Hepatocyte (in vitro differentiated cells): ENCODE results near the gene TACO1. TPM values are rescaled to one million over a fixed set of nuclear protein-coding genes. Genes with fewer than 3 reads are reported as not detected.

ENCODE experiments used
- DNase-seq: peaks from one replicate; pipeline ENCODE4 v3.0.0-alpha.2; 2016; ENCODE audit warnings: low spot score
- H2AFZ ChIP-seq: fragments of 200-600 bp; sonication (generic); 2 replicates; pipeline ENCODE4 v1.6.0; 2016; ENCODE audit warnings: antibody characterized with exemption, mild to moderate bottlenecking
- H3K27ac ChIP-seq: fragments of 200-600 bp; sonication (generic); 2 replicates; pipeline ENCODE4 v1.5.1; 2016; ENCODE audit warnings: mild to moderate bottlenecking
- H3K27me3 ChIP-seq: fragments of 200-600 bp; sonication (generic); 2 replicates; pipeline ENCODE4 v1.6.1; 2016
- H3K36me3 ChIP-seq: fragments of 200-600 bp; sonication (generic); replicated peaks from 2 replicates; pipeline ENCODE4 v1.5.1; 2016; ENCODE audit warnings: low read depth; ENCODE audit not compliant: insufficient read depth
- H3K4me1 ChIP-seq: fragments of 200-600 bp; sonication (generic); 2 replicates; pipeline ENCODE4 v1.5.1; 2016; ENCODE audit warnings: mild to moderate bottlenecking, moderate library complexity; ENCODE audit not compliant: insufficient read depth
- H3K4me2 ChIP-seq: fragments of 200-600 bp; sonication (generic); 2 replicates; pipeline ENCODE4 v1.6.0; 2016
- H3K4me3 ChIP-seq: fragments of 200-600 bp; sonication (generic); 2 replicates; pipeline ENCODE4 v1.5.1; 2016; ENCODE audit warnings: mild to moderate bottlenecking
- H3K79me2 ChIP-seq: fragments of 200-600 bp; sonication (generic); 2 replicates; pipeline ENCODE4 v1.6.0; 2017; ENCODE audit warnings: mild to moderate bottlenecking
- H3K9me2 ChIP-seq: fragments of 200-600 bp; sonication (generic); replicated peaks from 2 replicates; pipeline ENCODE4 v1.6.0; 2017; ENCODE audit warnings: mild to moderate bottlenecking; ENCODE audit not compliant: insufficient read depth
- H3K9me3 ChIP-seq: fragments of 200-600 bp; sonication (generic); 2 replicates; pipeline ENCODE4 v1.5.1; 2016; ENCODE audit warnings: low read depth, mild to moderate bottlenecking
- H4K20me1 ChIP-seq: fragments of 200-600 bp; sonication (generic); 2 replicates; pipeline ENCODE4 v1.6.0; 2016; ENCODE audit warnings: mild to moderate bottlenecking; ENCODE audit not compliant: insufficient read depth, poor library complexity, severe bottlenecking
- CTCF ChIP-seq: fragments of 200-600 bp; sonication (generic); IDR thresholded peaks from 2 replicates; pipeline ENCODE4 v1.5.1; 2016; ENCODE audit warnings: antibody characterized with exemption, mild to moderate bottlenecking; ENCODE audit not compliant: poor library complexity
- EZH2 ChIP-seq: fragments of 200-600 bp; sonication (generic); IDR thresholded peaks from 2 replicates; pipeline ENCODE4 v1.6.1; 2016; ENCODE audit warnings: antibody characterized with exemption, mild to moderate bottlenecking, borderline replicate concordance
- EZH2phosphoT487 ChIP-seq: fragments of 200-600 bp; sonication (generic); IDR thresholded peaks from one replicate; pipeline ENCODE4 v1.6.1; 2018; ENCODE audit warnings: antibody characterized with exemption, mild to moderate bottlenecking, low read depth, moderate library complexity; ENCODE audit not compliant: unreplicated experiment, severe bottlenecking
- WGBS: methylation state at CpG from one replicate; pipeline ENCODE4 v1.1.6; 2016; ENCODE audit warnings: low lambda C conversion rate; ENCODE audit errors: missing lambda C conversion rate; 5-methylcytosine and 5-hydroxymethylcytosine counted together
- polyA plus RNA-seq: library from polyadenylated mRNA; unstranded; fragments of >200 nt; fragmentation: Nextera tagmentation; extraction: Ambion mirVana; gene quantifications from 2 replicates; pipeline ENCODE4 v1.2.1, GENCODE V29; 2016
- total RNA-seq: library from RNA; depleted of rRNA; stranded (reverse); fragments of >200 nt; gene quantifications from 2 replicates; pipeline ENCODE4 v1.2.3, GENCODE V29; 2014

The TACO1 gene
- total and polyA plus RNA-seq, 2 experiments from 2014 or later: 20.2 to 32.2 TPM

- H3K4me1 ChIP-seq: no peaks in the 10 kb centered on the region
These were observed 39.3 kb downstream of the TACO1 start for GRCh38 chr17:63640038-63640437.

GRCh38 chr17:63641692-63642448, 41.2 kb downstream of the TACO1 start:
- Histone ChIP-seq H3K9me2 (no peaks in the 10 kb centered on the region), H3K4me1 (no peaks in the 10 kb centered on the region), H3K36me3 (no peaks in the 10 kb centered on the region), H4K20me1 (no peaks in the 10 kb centered on the region), H3K4me2 (no peak overlapping the region), H3K4me3 (no peak overlapping the region), H3K27ac (no peak overlapping the region), H3K79me2 (no peaks in the 10 kb centered on the region), H2AFZ (no peak overlapping the region), H3K9me3 (no peaks in the 10 kb centered on the region), H3K27me3 (no peaks in the 10 kb centered on the region)
- DNase-seq: no peak
- 92% methylated on average over 4 of the region's 4 CpGs for WGBS
- TF ChIP-seq EZH2phosphoT487 (no peak), CTCF (no peak), EZH2 (no peak)

More at GRCh38 chr17:63640038-63640437, 39.3 kb downstream of the TACO1 start:
- no peak for DNase-seq
- Histone ChIP-seq H3K27me3 (no peaks in the 10 kb centered on the region), H3K9me3 (no peaks in the 10 kb centered on the region), H3K4me3 (no peak overlapping the region), H2AFZ (no peak overlapping the region), H3K4me2 (no peak overlapping the region), H3K36me3 (no peaks in the 10 kb centered on the region), H3K27ac (no peak overlapping the region), H3K9me2 (no peaks in the 10 kb centered on the region), H4K20me1 (no peaks in the 10 kb centered on the region), H3K79me2 (no peaks in the 10 kb centered on the region)
- WGBS: 90% methylated on average over 4 of the region's 4 CpGs
- TF ChIP-seq EZH2phosphoT487: no peak
- no peak for TF ChIP-seq CTCF
- TF ChIP-seq EZH2: no peak

- Histone ChIP-seq H3K4me1 (no peaks in the 10 kb centered on the region), H3K79me2 (no peaks in the 10 kb centered on the region), H4K20me1 (no peaks in the 10 kb centered on the region), H3K4me3 (no peak overlapping the region), H3K9me3 (no peaks in the 10 kb centered on the region), H3K27ac (no peak overlapping the region), H3K36me3 (no peaks in the 10 kb centered on the region), H2AFZ (no peak overlapping the region), H3K9me2 (no peaks in the 10 kb centered on the region), H3K27me3 (no peaks in the 10 kb centered on the region), H3K4me2 (no peak overlapping the region)
- DNase-seq: no peak
- 96% methylated on average over 7 of the region's 7 CpGs for WGBS
- TF ChIP-seq EZH2phosphoT487: no peak
- no peak for TF ChIP-seq CTCF
- TF ChIP-seq EZH2: no peak
These were observed 44.2 kb downstream of the TACO1 start for GRCh38 chr17:63644846-63645245.
